Activated CD8-positive, alpha-beta memory T cell treated with anti-CD3 and anti-CD28 coated beads for 24 hours (primary cell): ENCODE results near the gene ANKRD13C.
"Not testable (repeated sequence)": the region's sequence is repeated elsewhere in the genome, so short reads cannot be mapped to it uniquely, and the experiment has no call there.

ENCODE experiments used
- DNase-seq: peaks from one replicate; pipeline ENCODE4 v3.0.0-alpha.2; 2020

The ANKRD13C gene, protein sequence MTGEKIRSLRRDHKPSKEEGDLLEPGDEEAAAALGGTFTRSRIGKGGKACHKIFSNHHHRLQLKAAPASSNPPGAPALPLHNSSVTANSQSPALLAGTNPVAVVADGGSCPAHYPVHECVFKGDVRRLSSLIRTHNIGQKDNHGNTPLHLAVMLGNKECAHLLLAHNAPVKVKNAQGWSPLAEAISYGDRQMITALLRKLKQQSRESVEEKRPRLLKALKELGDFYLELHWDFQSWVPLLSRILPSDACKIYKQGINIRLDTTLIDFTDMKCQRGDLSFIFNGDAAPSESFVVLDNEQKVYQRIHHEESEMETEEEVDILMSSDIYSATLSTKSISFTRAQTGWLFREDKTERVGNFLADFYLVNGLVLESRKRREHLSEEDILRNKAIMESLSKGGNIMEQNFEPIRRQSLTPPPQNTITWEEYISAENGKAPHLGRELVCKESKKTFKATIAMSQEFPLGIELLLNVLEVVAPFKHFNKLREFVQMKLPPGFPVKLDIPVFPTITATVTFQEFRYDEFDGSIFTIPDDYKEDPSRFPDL

DNA sequence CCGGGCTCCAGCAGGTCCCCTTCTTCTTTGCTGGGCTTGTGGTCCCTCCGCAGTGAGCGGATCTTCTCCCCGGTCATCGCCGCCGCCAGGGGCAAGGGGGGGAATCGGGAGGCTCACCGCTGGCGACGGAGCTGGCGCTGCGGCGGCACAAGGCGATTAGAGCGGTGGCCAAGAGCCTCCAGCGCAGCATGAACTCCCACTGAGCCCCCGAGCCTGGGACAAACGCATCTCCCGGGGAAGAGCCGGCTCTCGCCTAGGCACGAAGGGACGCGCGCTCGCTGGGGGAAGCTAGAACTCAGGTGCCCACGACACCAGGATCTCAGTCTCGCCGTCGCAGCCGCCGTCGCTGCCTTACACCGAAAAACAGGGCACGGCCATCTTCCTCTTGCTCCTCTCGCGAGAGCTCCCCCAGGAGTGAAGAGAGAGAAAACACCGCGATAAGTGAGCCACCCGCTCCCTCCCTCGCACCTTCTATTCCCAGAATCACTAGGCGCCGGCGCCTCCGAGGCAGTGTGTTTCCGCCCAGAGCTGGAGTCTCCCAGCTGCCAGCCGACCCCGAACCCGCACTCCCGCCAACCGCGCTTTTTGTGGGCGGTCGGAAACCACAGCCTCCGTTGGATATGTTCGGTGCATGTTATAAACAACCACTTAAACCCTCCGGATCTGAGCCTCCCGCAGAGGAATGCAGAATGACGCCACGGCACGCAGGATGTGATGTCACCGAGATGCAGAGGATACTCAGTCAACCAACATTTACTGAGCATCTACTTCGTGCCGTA lies at the start of gene ANKRD13C:
Gene ANKRD13C (minus strand): TSS at position 391 of the 779 bp plus-strand sequence. CDS start 314 bp downstream, at position 77.
- DNase-seq: peak; percentile 96

DNA sequence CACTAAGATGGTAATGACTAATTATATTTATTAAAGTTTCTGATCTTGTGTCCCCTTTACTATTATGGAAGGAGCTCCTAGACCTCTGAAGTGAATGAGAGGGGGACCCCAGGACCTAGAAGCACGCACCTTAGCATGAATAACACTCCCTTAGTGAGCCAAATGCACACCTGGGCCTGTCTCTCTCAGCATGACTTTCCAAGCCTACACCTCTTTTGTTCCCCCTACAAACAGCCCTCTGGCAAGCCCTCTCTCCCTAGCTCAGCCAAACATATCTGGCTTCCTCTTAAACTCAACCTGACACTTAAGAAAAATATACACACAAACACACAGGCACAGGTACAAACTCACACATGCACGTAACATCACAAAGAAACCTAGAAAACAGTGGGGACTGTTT lies 49.2 kb upstream of the ANKRD13C start:
- no peak for DNase-seq

GRCh38 chr1:70401974-70402373 lies 47.5 kb upstream of the ANKRD13C start:
- DNase-seq: no peak

DNA sequence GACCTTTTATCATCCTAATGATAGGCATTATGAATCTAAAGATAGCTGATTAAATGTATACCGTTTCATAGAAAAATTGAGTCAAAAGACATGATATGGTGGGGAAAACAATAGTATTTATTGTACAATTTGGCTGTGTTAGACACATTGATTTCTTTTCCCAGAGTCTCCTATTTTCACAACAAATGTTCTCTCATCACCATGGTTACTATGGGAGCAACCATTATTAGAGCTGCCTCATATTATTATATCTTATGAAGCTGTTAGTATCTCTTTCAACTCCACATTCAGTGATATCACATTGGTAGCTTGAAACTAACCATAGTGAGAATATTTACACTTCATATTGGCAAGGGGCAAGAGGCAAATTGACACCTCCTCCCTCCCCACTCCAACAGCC lies 45.8 kb upstream of the ANKRD13C start:
- DNase-seq: no peak

- DNase-seq: no peak
Measured at GRCh38 chr1:70397013-70397412, 42.5 kb upstream of the ANKRD13C start.

- no peak for DNase-seq
Measured at GRCh38 chr1:70396607-70397006, 42.1 kb upstream of the ANKRD13C start.

DNA sequence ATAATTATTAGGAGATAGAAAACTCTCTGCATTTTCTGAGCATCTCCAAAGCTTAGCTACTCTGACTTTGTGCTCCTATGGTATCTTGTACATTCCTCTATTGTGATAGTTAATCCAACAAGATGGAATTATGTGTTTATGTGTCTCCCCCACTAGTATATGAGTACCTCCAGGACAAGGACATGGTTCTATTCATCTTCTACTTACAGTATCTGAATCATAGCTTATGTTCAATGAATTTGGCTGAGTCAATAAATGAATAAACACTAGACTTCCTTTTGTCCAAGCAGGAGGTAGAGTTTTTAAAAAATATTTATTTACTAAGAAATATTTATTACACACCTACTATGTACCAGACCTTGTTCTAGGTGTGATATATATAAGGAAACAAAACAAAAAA lies 38.1 kb upstream of the ANKRD13C start:
- DNase-seq: no peak

- no peak for DNase-seq
Measured at GRCh38 chr1:70387507-70387906, 33.0 kb upstream of the ANKRD13C start.

DNA sequence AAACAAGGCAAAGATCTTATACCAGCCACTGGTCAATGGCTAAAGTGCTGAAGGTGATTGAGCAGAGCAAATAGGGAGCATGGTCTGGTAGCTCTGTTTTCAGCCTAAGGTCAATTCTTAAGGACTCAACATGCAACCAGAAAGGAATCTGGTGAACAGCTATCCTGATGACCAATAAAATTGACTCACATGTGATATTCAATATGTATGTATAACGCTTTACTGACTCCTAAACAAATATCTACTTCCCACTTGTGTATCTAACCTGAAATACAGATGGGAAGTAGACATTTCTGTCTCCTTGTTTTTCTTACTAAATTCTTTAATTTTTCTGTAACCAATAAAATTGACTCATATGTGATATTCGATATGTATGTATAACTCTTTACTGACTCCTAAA lies 31.6 kb upstream of the ANKRD13C start:
- DNase-seq: no peak

GRCh38 chr1:70385477-70385876 lies 31.0 kb upstream of the ANKRD13C start:
- DNase-seq: no peak

DNA sequence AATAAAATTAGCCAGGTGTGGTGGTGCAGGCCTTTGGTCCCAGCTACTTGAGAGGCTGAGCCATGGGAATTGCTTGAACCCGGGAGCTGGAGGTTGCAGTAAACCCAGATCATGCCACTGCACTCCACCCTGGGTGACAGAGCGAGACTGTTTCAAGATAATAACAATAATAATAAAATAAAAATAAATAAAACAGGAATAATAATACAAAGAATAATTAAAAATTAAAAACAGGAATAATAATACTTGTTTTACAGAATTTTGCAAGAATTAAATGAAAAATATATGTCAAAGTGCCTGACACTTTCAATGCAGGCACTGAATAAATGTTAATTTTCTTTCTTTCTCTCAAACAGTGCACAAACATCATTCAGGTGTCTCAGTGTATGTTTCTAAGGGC lies 30.0 kb upstream of the ANKRD13C start:
- no peak for DNase-seq

DNA sequence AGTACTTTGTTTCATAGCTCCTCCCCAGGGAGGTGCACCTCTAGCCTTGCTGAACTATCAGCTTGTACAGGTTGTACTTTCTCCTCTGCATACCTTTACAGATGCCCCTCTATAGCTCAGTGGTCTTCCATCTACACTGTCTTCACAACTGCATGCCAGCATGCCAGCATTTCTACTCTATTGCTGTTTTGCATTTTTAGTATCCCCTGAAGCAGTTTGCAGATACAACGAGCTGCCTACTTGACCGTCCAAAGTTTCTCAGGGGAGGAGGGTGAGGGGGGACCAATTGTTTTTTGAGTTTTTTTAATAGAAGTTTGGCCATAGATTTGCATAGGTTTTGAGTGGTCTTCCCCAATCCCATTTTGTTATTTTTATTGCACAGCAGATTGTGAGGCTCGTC lies 29.0 kb upstream of the ANKRD13C start:
- no peak for DNase-seq

DNA sequence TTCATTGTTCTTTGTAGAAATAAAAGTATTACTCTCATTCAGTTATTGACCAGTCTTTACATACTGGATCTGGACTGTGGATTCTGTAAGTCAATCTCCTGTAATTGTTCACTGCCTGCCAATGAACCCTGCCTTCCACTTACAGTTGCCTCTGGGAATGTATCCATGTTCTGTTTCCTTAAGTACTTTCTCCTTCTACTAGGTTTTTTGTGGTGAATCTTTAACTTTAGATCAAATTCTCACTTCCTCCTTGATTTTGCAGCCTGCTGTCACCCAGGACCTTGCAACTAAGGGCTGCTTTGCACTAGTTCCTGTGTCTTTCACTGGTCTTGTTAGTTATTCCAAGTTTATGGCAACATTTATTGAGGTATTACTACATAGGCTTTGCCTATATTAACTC lies 28.2 kb upstream of the ANKRD13C start:
- DNase-seq: no peak

DNA sequence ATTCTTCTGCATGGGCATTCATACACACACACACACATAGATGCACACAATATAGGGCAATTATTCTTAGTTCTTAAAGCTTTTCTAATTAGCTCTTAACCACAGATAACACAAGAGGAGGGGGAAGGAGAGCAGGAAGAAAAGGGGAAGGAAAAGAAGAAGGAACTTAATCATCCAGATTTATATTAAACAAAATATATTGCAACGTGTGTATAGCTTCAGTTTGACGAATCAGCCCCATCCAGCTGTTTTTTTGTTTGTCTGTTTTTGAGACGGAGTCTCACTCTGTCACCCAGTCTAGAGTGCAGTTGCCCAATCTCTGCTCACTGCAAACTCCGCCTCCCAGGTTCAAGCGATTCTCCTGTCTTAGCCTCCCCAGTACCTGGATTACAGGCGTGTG lies 21.7 kb upstream of the ANKRD13C start:
- no peak for DNase-seq

DNA sequence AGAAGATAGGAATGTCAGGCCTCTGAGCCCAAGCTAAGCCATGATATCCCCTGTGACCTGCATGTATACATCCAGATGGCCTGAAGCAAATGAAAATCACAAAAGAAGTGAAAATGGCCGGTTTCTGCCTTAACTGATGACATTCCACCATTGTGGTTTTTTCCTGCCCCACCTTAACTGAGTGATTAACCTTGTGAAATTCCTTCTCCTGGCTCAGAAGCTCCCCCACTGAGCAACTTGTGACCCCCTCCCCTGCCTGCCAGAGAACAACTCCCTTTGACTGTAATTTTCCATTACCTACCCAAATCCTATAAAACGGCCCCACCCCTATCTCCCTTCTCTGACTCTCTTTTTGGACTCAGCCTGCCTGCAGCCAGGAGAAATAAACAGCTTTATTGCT lies 19.1 kb upstream of the ANKRD13C start:
- DNase-seq: not testable (repeated sequence)

GRCh38 chr1:70372426-70372825 lies 17.9 kb upstream of the ANKRD13C start:
- no peak for DNase-seq

DNA sequence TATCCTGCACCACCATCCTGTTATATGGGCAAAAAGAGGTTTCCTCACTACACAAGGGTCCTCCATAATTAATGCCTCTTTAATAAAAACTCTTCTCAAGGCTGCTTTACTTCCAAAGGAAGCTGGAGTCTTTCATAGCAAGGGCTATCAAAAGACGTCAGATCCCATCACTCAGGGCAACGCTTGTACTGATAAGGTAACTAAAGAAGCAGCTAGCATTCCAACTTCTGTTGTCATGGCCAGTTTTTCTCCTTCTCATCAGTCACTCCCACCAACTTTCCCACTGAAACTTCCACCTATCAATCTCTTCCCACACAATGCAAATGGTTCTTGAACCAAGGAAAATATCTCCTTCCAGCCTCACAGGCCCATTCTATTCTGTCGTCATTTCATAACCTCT lies 17.1 kb upstream of the ANKRD13C start:
- DNase-seq: not testable (repeated sequence)

DNA sequence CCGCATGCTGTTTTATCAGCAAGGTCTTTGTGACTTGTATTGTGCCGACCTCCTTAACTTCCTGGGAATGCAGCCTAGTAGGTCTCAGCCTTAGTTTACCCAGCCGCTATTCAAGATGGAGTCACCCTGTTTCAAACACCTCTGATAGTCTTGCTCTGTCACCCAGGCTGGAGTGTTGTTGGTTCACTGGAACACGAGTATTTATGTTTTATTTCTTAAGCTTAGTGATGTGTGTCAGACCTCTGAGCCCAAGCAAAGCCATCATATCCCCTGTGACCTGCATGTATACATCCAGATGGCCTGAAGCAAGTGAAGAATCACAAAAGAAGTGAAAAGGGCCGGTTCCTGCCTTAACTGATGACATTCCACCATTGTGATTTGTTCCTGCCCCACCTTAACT lies 12.9 kb upstream of the ANKRD13C start:
- DNase-seq: not testable (repeated sequence)

DNA sequence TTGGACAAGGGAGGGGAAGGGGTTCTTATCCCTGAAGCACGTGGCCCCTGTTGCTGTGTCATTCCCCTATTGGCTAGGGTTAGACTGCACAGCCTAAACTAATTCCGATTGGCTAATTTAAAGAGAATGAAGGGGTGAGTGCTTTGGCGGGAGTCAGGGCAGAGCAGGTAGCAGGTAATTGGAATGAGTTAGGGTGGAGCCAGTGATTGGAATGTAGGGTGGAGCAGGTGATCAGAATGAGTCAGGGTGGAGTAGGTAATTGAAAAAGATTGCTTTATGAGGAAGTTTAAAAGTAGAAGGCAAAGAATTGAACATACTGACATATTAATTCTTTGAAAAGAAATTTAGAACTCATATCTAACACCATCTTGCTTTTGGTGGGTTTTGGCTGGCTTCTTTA lies 12.5 kb upstream of the ANKRD13C start:
- DNase-seq: not testable (repeated sequence)

GRCh38 chr1:70366425-70366952 lies 12.0 kb upstream of the ANKRD13C start:
- not testable (repeated sequence) for DNase-seq

GRCh38 chr1:70364439-70364838 lies 9.9 kb upstream of the ANKRD13C start:
- DNase-seq: no peak

DNA sequence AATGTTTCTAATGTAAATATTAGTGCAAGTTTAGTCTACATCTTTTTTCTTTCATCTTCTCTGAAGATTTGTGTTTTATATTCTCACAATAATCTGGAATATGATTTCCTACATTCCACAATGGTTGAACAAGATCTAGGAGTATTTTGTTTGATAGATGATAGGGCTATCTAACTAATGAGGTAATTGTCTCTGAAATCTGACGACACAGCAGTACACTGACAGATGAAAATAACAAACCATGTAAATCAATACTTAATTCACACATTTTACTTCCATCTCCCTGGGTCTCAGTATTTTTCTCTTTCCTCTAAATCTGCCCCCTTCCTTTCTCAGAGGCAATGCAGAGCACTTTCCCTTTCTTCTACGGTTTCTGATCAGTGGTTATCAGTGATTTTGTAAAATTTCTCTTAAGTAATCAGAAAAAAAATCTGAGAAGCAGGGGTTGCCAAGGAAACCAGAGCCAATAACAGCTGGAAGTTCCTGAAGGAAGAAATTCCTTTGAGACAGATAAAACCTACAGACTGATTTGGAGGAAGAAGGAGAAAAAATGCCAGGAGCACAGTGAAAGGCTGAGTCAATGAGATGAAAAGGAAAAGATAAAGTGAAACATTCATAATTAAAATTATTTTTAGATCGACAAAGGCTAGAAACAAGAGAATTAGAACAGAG lies 7.3 kb upstream of the ANKRD13C start:
- DNase-seq: no peak

GRCh38 chr1:70360321-70360720 lies 5.8 kb upstream of the ANKRD13C start:
- DNase-seq: no peak
